GM21390 (cell line): ENCODE data around the gene TIRAP.

Experiments used
- ATAC-seq: cut with Tn5 transposase; IDR thresholded peaks from one replicate; pipeline ENCODE4 v1.9.1; 2021; ENCODE audit not compliant: unreplicated experiment

TIRAP gene

GRCh38 chr11:126339863-126340434 is 57.1 kb downstream of the TIRAP start:
- ATAC-seq, result no peak

- ATAC-seq, result no peak
Observed at GRCh38 chr11:126340960-126341606, 58.2 kb downstream of the TIRAP start.

DNA sequence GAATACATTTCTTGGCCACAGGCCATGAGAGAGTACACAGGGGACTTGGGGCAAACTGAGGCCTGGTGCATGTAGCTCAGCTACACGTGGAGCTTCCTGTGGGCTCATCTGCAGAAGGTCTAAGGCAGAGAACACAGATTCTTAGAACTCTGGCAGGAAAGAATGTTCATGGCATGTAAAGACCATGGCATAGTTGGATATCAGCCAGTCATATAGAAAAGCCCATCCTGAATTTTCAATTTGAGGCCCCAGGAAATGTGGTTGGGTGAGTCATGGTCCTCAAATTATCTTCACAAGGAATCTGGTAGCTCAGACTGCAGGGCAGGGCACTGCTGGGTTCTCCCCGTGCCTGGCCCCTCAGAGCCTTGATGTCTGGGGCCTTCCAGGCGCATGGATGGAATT is 58.9 kb downstream of the TIRAP start:
- no peak for ATAC-seq

DNA sequence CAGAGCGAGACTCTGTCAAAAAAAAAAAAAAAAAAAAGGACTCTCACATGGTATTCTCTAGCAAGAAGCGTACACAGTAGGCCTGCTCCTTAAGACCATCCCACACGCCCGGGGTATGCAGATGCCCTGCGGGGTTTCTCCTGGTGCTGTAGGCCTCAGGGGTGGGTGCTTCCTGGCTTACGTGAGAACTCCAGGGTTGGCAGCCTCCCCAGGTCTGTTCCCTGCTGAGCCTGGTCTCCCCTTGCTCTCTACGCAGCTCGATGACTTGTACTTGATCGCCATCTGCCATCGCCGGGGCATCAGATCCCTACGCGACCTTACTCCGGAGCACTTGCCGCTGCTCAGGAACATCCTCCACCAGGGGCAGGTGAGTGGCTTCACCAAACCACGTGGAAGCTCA is 60.2 kb downstream of the TIRAP start:
- no peak for ATAC-seq
